Activated naive CD4-positive, alpha-beta T cell treated with anti-CD3 and anti-CD28 coated beads for 36 hours (primary cell): Measurements from ENCODE around the gene NCOR2. TPM values are rescaled to one million over a fixed set of nuclear protein-coding genes. Genes with fewer than 3 reads are reported as not detected.

Source experiments
- CTCF ChIA-PET: fragments of 350-600 bp; sonication (Branson Sonifier 250); formaldehyde crosslinking; loops from one replicate; lab custom pipeline; 2021; ENCODE audit warnings: antibody characterized with exemption; lab: Charles Lee
- DNase-seq: peaks from one replicate; pipeline ENCODE4 v3.0.0-alpha.2; 2020
- H3K27ac Mint-ChIP-seq: one replicate; pipeline ENCODE4 v1.8.0; 2021; ENCODE audit warnings: mild to moderate bottlenecking, mixed read lengths
- H3K27me3 Mint-ChIP-seq: one replicate; pipeline ENCODE4 v1.8.0; 2021; ENCODE audit warnings: low read depth, mixed read lengths
- H3K36me3 Mint-ChIP-seq: one replicate; pipeline ENCODE4 v1.8.0; 2021; ENCODE audit warnings: low read depth, mixed read lengths
- H3K4me1 Mint-ChIP-seq: one replicate; pipeline ENCODE4 v1.8.0; 2021; ENCODE audit warnings: low read depth, mixed read lengths
- H3K4me3 Mint-ChIP-seq: one replicate; pipeline ENCODE4 v1.8.0; 2021; ENCODE audit warnings: mild to moderate bottlenecking, moderate library complexity, mixed read lengths
- H3K9me3 Mint-ChIP-seq: one replicate; pipeline ENCODE4 v1.8.0; 2021; ENCODE audit warnings: mixed read lengths
- intact Hi-C: fragments of 100-400 bp; cut with micrococcal nuclease; formaldehyde crosslinking; loops from one replicate; pipeline ENCODE4 v1.15.1; 2023
- total RNA-seq, 2 experiments: library from RNA; stranded (reverse); gene quantifications; one replicate each; pipeline ENCODE4 v1.2.3, GENCODE V29; 2021

The NCOR2 gene
- total RNA-seq, 2 experiments from 2014 or later, result 102 TPM

DNA sequence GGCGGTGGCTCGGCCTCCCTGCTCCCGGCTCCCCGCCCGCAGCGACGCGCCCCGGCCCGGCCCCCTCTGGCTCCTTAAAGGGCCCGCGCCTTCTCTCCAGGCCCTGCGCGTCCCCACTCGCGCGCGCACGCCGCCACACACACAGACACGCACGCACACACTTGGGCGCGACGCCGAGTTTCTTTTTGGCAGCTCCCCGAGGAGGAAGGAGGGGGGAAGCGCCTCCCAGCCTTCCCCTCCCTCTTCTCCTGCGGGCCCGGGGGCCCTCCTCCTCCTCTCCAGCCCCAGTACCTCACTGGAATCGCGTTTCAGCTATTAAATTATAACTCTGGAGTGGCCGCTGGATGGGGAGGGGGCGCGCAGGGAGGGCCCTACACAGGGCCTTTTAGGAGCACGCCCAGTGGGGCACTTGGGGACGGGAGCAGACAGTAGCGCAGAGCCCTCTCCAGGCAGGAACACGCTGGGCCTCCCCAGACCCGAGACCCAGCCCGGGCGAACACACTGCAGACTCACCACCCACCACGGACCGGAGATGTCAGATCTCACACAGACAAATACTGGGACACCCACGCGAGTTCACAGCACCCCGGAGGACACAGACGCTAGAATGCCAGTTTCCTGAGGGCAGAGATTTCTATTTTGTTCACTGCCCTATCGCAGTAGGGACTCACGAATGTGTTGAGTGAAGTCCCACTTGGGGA is 411 bp upstream of the NCOR2 start:
- peak overlapping the region; percentile 80 for H3K4me3 Mint-ChIP-seq
- CTCF ChIA-PET, result interaction anchor here (0.8 to 1.3 kb wide), 2 partner anchors 13 to 194 kb away, joined by 3 read pairs; no protein-coding TSS in a partner anchor
- no peaks in the 10 kb centered on the region for H3K36me3 Mint-ChIP-seq
- peaks cover 33% of the 10 kb centered on the region for H3K4me1 Mint-ChIP-seq
- H3K27me3 Mint-ChIP-seq, result no peaks in the 10 kb centered on the region
- H3K27ac Mint-ChIP-seq, result peak overlapping the region; percentile 87
- no peaks in the 10 kb centered on the region for H3K9me3 Mint-ChIP-seq
- peak; percentile 77 for DNase-seq
- intact Hi-C loops, result loop anchor here (1.0 to 10.0 kb wide), 14 partner anchors 41 to 856 kb away; partner anchors contain the start of gene ATP6V0A2

DNA sequence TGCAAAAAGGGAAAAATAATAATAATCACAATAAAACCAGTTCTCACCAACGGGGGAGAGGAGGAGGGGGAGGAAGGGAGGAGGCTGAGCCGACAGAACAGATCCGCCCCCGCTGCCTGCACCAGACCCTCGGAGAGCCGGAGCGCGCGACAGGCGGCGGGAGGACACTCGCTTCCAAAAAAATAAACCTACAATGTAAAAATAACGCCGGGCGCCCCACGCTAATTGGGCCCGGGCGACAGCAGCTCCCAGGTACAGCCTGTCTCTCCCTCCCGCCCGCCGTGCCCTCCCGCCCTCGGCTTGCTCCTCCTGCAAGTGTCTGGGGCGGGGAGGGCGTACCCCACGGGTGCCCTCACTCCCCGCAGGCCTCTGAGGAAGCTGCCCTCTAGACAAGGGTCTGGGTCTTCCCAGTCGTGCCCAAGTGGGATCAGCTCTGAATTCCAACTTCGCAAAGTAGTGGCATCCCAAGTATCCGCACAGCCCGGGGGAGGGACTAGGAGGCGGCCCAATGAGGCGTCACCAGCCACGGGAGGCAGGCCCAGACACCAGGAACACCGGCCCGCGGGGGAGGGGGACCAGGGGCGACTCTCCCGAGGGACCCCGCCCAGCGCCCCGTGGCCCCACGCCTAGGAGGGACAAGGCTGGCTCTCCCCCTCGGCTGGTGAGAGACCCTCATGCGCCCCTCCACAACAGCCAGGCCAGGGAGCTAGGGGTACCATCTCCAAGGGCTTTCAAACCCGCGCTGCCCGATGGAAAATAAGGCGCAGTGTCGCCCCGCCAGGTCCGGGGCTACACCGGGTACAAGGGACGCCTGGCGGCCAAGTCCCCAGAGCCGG is 1.0 kb downstream of the NCOR2 start:
- no peaks in the 10 kb centered on the region for H3K36me3 Mint-ChIP-seq
- peak; percentile 71 for DNase-seq
- intact Hi-C loops, result loop anchor here (2.0 to 10.0 kb wide), 7 partner anchors 100 to 854 kb away; partner anchors contain the start of gene ATP6V0A2
- no peaks in the 10 kb centered on the region for H3K9me3 Mint-ChIP-seq
- H3K27ac Mint-ChIP-seq, result peak overlapping the region; percentile 83
- CTCF ChIA-PET, result interaction anchor here (0.5 to 1.3 kb wide), 3 partner anchors 11 to 195 kb away, joined by 3 to 4 read pairs (median 3); no protein-coding TSS in a partner anchor
- peak overlapping the region; percentile 91 for H3K4me3 Mint-ChIP-seq
- H3K4me1 Mint-ChIP-seq, result peaks cover 42% of the 10 kb centered on the region
- H3K27me3 Mint-ChIP-seq, result no peaks in the 10 kb centered on the region

DNA sequence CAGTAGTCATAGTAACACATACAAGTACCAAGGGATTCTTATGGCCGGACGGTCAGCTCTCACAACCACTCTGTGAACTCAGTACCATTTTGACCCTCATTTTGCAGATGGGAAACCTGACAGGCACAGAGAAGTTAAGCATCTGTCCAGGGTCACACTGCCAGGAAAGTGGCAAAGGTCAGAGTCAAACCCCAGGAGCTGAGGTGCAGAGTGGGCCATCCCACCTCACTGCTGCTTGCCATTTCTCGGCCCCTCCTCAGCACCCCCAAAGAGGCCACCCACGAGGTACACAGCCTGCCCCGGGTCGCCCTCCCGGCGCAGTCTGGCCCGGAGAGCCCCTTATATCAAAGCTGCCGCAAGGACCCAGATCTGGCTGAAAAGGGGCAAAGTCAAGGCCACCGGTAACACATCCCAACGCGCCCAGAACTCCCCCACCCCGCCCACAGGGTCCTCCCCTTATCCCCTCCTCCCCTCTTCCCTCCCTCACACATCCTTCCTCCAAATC is 1.7 kb downstream of the NCOR2 start:
- H3K36me3 Mint-ChIP-seq, result no peaks in the 10 kb centered on the region
- CTCF ChIA-PET, result interaction anchor here (1.1 kb wide), 1 partner anchor 11 kb away, joined by 4 read pairs; no protein-coding TSS in a partner anchor
- intact Hi-C loops, result loop anchor here (2.0 to 10.0 kb wide), 7 partner anchors 99 to 853 kb away; partner anchors contain the start of gene ATP6V0A2
- no peak overlapping the region for H3K27ac Mint-ChIP-seq
- no peaks in the 10 kb centered on the region for H3K27me3 Mint-ChIP-seq
- H3K4me3 Mint-ChIP-seq, result peak overlapping the region; percentile 91
- H3K4me1 Mint-ChIP-seq, result peaks cover 46% of the 10 kb centered on the region
- DNase-seq, result no peak
- no peaks in the 10 kb centered on the region for H3K9me3 Mint-ChIP-seq

DNA sequence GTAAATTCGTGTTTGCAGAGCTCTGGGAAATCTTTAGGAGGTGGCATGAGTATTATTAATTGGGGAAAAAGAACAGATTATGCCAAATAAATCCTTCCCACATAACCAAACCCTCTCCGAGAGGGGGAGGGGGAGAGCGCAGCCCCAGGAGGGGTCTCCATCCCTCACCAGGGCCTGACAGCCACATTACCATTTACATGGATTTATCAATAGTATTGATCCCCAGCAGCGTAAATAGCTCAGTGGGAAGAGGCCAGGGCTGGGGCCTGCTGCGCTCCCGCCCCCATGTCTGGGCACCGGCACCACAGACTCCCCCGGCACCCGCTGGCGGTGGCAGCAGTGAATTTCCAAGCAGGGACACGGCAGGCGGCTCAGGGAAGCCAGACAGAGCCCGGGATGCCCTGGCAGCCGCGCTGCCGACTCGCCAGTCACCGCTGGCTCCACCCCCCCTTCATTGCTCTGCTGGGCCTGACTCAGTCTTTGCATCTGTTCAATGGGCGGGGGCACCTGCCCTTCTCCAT is 2.4 kb downstream of the NCOR2 start:
- CTCF ChIA-PET, result interaction anchor here (0.6 kb wide), 1 partner anchor 91 kb away, joined by 3 read pairs; no protein-coding TSS in a partner anchor
- Mint-ChIP-seq H3K9me3 (no peaks in the 10 kb centered on the region), H3K4me1 (peaks cover 46% of the 10 kb centered on the region), H3K36me3 (no peaks in the 10 kb centered on the region), H3K27ac (no peak overlapping the region), H3K4me3 (peak overlapping the region; percentile 91), H3K27me3 (no peaks in the 10 kb centered on the region)
- intact Hi-C loops, result loop anchor here (5.0 to 10.0 kb wide), 5 partner anchors 173 to 853 kb away; partner anchors contain the start of gene ATP6V0A2
- no peak for DNase-seq

DNA sequence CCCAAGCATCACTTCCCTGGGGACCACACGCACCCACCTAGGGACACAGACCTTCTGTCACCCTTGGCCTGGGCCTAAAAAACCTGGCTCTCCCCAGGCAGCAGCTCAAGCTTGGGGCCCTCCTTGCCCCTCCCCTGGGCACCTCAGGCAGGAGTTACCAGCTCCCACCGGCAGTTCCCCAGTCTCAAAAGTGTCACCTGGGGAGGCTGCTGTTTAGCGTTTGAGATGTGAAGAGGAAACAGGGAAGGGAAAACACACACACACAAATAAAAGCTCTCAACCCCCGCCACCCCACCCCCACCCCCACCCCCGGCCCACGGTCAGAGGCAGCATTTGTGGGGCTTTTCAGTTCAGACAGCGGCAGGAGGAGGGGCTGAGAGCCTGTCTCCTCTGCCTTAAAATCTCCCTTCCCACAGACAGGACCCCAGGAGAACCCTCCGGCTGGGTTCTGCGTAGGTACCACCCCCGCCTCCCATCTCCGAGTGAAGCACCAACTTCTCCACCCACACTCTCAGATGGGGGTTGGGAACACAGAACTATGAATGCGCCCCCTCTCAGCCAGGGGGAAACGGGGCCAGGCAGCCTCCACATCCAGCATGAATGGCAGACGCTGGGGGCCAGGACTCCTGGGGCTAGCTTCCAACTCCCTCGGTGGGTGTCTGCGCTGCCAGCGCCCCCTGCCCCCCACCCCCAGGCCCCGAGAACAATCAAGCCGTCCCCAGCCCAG is 3.0 kb downstream of the NCOR2 start:
- Mint-ChIP-seq H3K9me3 (no peaks in the 10 kb centered on the region), H3K4me1 (peaks cover 46% of the 10 kb centered on the region), H3K27ac (no peak overlapping the region), H3K27me3 (no peaks in the 10 kb centered on the region), H3K4me3 (peak overlapping the region; percentile 29), H3K36me3 (no peaks in the 10 kb centered on the region)
- no peak for DNase-seq
- intact Hi-C loops, result loop anchor here (10.0 kb wide), 2 partner anchors 220 to 530 kb away; no protein-coding TSS in a partner anchor
- CTCF ChIA-PET, result interaction anchor here (0.5 to 2.2 kb wide), 3 partner anchors 10 to 145 kb away, joined by 3 to 7 read pairs (median 3); no protein-coding TSS in a partner anchor

DNA sequence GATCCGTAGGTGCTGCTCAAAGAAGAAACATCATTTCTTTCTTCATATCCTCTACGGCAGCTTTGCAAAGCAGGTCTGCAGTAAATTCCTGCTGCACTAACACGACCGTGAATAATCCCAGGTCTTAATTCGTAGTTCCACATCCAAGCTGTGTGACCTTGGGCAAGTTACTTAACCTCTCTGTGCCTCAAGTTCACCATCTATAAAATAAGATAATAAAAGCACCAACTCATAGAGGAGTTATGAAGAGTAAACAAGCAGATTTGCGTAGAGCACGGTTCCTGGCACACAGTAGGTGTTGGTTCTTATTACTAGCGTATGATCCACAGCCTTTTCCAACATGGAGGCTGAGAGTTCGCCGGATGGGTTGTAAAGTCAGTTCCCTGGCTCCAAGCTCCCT is 3.6 kb downstream of the NCOR2 start:
- CTCF ChIA-PET, result interaction anchor here (0.5 to 2.2 kb wide), 3 partner anchors 9 to 146 kb away, joined by 3 to 7 read pairs (median 3); no protein-coding TSS in a partner anchor
- no peak for DNase-seq
- intact Hi-C loops, result loop anchor here (10.0 kb wide), 2 partner anchors 219 to 529 kb away; no protein-coding TSS in a partner anchor
- H3K27ac Mint-ChIP-seq, result no peak overlapping the region
- no peaks in the 10 kb centered on the region for H3K27me3 Mint-ChIP-seq
- H3K36me3 Mint-ChIP-seq, result no peaks in the 10 kb centered on the region
- no peak overlapping the region for H3K4me3 Mint-ChIP-seq
- H3K9me3 Mint-ChIP-seq, result no peaks in the 10 kb centered on the region
- peaks cover 46% of the 10 kb centered on the region for H3K4me1 Mint-ChIP-seq

DNA sequence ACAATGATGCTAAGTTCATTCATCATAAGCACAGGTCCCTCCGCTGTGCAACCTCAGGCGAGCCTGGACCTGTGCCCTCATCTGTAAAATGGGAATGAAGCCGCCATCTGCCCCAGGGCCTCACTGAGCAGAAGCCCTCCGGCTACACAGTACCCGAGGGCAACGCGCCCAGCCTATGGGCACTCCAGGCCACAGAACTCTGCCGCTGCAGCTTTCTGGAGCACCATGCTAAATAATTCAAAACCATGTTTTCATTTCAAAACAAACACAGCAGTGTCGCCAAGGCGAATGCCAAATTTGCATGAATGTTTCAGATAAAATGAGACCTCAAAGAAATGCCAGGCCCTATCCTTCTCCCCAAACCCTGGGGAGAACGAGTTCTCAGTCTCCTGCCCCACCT is 4.0 kb downstream of the NCOR2 start:
- Mint-ChIP-seq H3K9me3 (no peaks in the 10 kb centered on the region), H3K4me3 (no peak overlapping the region), H3K36me3 (no peaks in the 10 kb centered on the region), H3K27me3 (no peaks in the 10 kb centered on the region), H3K27ac (no peak overlapping the region), H3K4me1 (peaks cover 42% of the 10 kb centered on the region)
- intact Hi-C loops, result loop anchor here (10.0 kb wide), 2 partner anchors 219 to 529 kb away; no protein-coding TSS in a partner anchor
- DNase-seq, result no peak
- CTCF ChIA-PET, result interaction anchor here (0.5 to 2.2 kb wide), 3 partner anchors 9 to 146 kb away, joined by 3 to 7 read pairs (median 3); no protein-coding TSS in a partner anchor

DNA sequence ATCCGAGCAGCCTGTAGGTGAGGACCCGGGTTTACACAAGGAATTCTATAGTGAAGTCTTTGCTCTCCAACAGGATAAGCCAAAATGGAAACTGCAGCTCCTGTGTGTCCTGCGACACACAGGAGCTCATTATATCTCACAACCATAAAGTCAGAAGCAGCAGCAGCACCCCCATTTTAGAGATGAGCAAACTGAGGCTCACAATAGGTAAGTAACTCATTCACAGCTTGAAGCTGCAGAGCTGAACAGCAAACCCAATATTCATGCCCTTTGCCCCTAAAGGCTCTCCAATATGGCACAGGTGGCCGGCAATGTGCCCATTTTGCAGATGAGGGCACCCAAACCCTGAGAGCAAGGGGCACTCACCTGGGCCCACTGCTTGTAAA is 4.6 kb downstream of the NCOR2 start:
- CTCF ChIA-PET, result interaction anchor here (1.3 to 2.2 kb wide), 2 partner anchors 8 to 17 kb away, joined by 3 to 7 read pairs; no protein-coding TSS in a partner anchor
- no peak for DNase-seq
- no peaks in the 10 kb centered on the region for H3K27me3 Mint-ChIP-seq
- H3K4me1 Mint-ChIP-seq, result peaks cover 37% of the 10 kb centered on the region
- H3K36me3 Mint-ChIP-seq, result no peaks in the 10 kb centered on the region
- no peaks in the 10 kb centered on the region for H3K9me3 Mint-ChIP-seq
- H3K27ac Mint-ChIP-seq, result no peak overlapping the region
- no peak overlapping the region for H3K4me3 Mint-ChIP-seq
- intact Hi-C loops, result loop anchor here (10.0 kb wide), 2 partner anchors 218 to 528 kb away; no protein-coding TSS in a partner anchor

DNA sequence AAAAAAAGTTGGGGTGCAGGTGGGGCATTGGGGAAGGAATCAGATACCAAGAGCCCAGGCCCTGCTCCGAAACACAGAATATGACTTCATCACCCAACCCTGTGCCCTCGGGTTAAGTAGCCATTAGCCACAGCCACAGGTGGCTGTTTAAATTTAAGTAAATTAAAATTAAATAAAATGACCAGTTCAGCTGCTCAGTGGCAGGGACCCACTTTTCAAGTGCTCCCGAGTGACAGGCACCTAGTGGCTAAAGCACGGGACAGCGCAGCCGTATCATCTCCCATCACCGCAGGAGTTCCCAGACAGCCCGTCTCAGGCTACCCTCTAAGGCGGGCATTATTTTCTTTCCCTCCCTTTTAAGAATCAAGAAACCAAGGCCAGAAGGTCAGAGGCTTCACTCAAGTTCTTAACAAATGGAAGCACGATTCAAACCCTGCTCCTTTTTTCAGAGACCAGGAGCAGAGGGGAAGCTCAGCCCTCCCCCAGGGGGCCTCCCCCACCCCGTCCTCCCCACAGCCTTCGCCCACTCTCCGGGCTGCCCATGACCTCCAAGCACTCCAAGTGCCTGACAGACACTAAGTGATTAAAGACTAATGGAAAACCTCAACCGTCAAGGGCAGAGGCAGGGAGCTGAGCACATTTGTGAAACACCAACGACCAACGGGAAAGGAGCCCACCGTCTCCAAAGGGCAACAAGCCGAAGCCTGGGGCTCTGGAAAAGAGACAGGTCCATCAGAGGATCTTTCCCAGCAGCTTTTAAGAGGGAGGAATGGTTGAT is 5.2 kb downstream of the NCOR2 start:
- no peaks in the 10 kb centered on the region for H3K9me3 Mint-ChIP-seq

DNA sequence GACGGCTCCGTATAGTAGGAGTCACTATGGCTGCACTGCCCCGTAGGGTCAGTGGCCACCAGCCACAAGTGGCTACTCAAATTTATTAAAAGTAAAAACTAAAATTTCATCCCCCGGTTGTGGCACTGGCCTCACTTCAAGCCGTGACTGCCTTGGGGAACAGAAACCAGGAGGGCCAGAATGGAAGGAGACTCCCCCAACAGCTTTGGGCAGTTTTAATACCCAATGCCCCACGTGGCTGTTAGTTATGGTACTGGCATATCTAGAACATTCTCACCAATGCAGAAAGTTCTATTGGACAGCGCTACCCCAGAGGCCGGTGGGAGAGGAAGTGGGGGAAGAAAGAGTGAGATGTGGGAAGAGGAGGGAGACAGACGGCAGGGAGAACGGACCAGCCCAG is 6.2 kb downstream of the NCOR2 start:
- Mint-ChIP-seq H3K4me3 (no peak overlapping the region), H3K4me1 (peaks cover 47% of the 10 kb centered on the region), H3K27me3 (no peaks in the 10 kb centered on the region), H3K36me3 (no peaks in the 10 kb centered on the region), H3K27ac (no peak overlapping the region), H3K9me3 (no peaks in the 10 kb centered on the region)
- no peak for DNase-seq
- CTCF ChIA-PET, result interaction anchor here (1.1 kb wide), 1 partner anchor 203 kb away, joined by 3 read pairs; no protein-coding TSS in a partner anchor
- intact Hi-C loops, result loop anchor here (10.0 kb wide), 2 partner anchors 216 to 526 kb away; no protein-coding TSS in a partner anchor

More for the DNA sequence above, 5.2 kb downstream of the NCOR2 start:
- Mint-ChIP-seq H3K4me1 (peaks cover 40% of the 10 kb centered on the region), H3K27ac (no peak overlapping the region), H3K36me3 (no peaks in the 10 kb centered on the region), H3K27me3 (no peaks in the 10 kb centered on the region), H3K4me3 (no peak overlapping the region)
- no peak for DNase-seq
- CTCF ChIA-PET, result interaction anchor here (1.1 to 2.2 kb wide), 3 partner anchors 7 to 202 kb away, joined by 3 to 7 read pairs (median 3); no protein-coding TSS in a partner anchor
- intact Hi-C loops, result loop anchor here (10.0 kb wide), 2 partner anchors 217 to 527 kb away; no protein-coding TSS in a partner anchor
